ENCODE results near the gene SMDT1.

Gene SMDT1, protein sequence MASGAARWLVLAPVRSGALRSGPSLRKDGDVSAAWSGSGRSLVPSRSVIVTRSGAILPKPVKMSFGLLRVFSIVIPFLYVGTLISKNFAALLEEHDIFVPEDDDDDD

GRCh38 chr22:42079319-42080251, at the start of gene SMDT1:
SMDT1 (plus strand) TSS chr22:42079700; CDS start chr22:42079769, 69 bp downstream.
- DNase-seq (ENCODE audit: low read depth in 2 of 2), result peak; percentile 97

- DNase-seq (ENCODE audit: low read depth in 2 of 2), result no peak
Measured at GRCh38 chr22:42033263-42034181, 46.0 kb upstream of the SMDT1 start.

DNA sequence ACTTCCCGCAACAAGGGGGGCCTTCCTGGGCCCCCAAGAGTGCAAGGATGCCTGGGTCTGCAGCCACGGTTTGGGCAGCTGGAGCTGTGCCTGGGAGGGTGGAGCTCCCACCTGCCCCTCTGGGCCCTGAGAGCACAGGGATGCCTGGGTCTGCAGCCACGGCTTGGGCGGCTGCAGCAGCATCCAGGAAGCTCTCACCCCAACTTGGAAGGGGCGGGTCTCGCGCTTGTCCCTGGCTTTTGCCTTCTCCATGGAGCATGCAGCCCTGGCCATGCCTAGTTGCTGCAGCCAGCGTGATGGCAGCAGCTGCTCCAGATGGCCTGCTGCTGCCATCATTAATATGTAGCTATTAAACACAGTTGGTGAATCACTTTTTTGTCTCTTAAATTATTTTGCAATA, 44.2 kb upstream of the SMDT1 start:
- DNase-seq (ENCODE audit: low read depth in 2 of 2), result no peak

DNA sequence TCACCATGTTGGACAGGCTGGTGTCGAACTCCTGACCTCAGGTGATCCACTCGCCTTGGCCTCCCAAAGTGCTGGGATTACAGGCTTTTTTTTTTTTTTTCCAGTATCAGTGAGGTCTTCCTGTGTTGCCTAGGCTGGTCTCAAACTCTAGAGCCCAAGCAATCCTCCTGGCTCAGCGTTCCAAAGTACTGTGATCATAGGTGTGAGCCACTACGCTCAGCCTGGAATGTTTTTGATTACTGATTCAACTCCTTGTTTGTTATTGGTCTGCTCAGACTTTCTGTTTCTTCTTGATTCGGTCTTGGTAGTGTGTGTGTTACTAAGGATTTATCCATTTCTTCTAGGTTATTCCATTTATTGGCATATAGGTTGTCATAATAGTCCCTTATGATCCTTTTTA, 40.2 kb upstream of the SMDT1 start:
- no peak for DNase-seq (ENCODE audit: low read depth in 2 of 2)

- no peak for DNase-seq (ENCODE audit: low read depth in 2 of 2)
Measured at GRCh38 chr22:42041784-42042183, 37.7 kb upstream of the SMDT1 start.

DNA sequence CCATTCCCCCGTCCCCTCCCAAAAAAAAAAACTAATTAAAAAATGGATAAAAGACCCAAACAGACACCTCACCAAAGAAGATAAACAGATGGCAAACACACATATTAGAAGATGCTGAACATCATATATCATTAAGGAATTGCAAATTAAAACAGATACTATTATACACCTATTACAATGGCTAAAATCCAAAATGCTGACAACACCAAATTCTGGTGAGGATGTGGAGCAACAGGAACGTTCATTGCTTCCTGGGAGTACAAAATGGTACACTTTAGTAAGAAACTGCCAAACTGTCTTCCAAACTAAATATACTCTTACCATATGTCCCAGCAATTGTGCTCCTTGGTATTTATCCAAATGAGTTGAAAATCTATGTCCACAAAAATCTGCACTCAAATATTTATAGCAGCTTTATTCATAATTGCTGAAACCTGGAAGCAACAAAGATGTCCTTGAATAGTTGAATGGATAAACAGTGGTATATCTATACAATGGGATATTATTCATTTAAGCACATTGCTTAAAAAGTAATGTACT, 28.8 kb upstream of the SMDT1 start:
- no peak for DNase-seq (ENCODE audit: low read depth in 2 of 2)

DNA sequence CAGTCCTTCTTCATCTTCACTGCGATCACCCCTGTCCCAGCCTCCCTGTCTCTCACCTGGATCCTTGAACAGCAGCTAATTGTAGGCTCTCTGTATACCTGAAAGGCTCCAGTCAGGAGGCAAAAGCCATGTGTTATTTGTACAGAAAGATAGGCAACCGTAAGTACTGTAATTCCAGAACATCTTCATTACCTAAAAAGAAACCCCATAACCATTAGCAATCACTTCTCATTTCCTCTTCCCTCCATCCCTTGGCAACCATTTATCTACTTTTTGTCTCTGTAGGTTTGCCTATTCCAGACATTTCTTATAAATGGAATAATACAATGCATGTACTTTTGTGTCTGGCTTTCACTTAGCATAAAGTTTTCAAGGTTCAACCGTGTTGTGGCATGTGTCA, 26.7 kb upstream of the SMDT1 start:
- no peak for DNase-seq (ENCODE audit: low read depth in 2 of 2)

DNA sequence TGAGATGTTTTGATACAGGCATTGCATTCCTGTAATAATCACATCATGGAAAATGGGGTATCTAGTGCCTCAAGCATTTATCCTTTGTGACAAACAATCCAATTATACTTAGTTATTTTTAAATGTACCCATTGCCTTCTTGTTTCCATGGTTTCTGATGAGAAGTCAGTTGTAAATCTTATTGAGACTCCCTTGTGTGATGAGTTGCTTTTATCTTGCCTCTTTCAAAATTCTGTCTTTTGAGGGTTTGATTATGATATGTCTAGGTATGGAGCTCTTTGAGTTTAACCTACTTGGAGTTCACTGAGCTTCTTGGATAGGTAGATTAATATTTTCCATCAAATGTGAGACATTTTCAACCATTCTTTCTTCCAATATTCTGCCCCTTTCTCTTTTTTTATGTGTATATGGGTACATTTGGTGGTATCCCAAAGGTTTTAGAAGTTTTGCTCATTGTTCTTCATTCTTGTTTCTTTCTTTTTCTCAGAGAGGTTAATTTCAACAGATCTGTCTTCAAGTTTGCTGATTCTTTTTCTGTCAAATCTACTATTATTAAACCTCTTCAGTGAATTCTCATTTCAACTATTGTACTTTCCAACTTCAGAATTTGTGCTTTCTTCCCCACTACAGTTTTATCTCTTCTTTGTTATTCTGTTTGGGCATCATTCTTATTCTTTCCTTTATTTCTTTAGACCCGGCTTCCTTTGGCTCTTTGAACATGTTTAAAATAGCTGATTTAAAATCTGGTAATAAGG, 22.6 kb upstream of the SMDT1 start:
- no peak for DNase-seq (ENCODE audit: low read depth in 2 of 2)

GRCh38 chr22:42060489-42060888, 19.0 kb upstream of the SMDT1 start:
- DNase-seq (ENCODE audit: low read depth in 2 of 2), result no peak

DNA sequence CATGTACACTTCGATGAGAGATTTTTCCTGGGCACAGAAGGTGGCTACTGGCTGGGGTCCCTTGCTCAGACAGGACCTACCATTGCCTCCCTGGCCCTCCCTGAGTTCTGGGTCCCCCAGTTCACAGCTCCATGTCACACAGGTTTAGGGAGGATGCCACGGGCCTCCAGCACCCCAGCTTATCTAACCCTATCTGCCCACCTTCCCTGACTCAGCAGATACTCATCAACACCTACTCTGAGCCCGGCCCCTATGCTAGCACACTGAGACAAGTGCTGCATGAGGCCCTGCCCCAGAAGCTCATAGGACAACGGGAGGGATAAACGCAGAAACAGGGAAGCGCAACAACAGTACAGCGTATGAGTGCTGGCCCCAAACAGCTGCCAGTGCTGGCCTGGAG, 18.5 kb upstream of the SMDT1 start:
- DNase-seq (ENCODE audit: low read depth in 2 of 2), result no peak

- DNase-seq (ENCODE audit: low read depth in 2 of 2), result no peak
Measured at GRCh38 chr22:42062506-42063170, 16.9 kb upstream of the SMDT1 start.

GRCh38 chr22:42064629-42065028, 14.9 kb upstream of the SMDT1 start:
- no peak for DNase-seq (ENCODE audit: low read depth in 2 of 2)

- no peak for DNase-seq (ENCODE audit: low read depth in 2 of 2)
Measured at GRCh38 chr22:42065438-42066125, 13.9 kb upstream of the SMDT1 start.

DNA sequence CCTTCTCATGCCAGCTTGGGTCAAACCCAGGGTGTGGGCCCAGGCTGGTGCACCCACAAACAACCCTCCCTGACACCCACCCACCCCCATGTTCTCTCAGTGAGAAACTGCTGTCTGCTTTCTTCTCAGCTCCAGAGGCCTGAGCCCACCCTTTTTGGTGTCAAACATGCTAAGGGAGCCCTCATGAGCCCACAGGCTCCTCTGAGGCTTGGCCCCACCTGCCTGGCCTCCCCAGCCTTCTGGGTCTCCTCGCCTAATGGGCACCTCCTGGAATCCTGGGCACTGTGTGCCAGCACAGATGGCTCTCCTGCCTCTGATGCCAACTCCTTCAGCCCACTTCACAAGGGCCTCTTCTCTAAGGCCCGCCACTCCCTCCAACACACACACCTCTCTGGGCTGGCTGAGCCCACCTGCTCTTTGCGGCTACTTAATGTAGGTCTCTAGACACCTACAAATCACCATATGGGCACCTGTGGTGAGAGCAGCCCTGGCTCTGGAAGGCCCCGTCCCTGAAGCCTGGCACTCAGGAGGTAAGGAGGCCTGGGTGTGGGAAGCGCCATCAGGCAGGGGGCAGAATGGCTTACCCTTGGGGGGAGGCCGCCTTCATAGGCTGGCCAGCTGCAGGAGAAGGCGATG, 13.3 kb upstream of the SMDT1 start:
- no peak for DNase-seq (ENCODE audit: low read depth in 2 of 2)

GRCh38 chr22:42066937-42067336, 12.6 kb upstream of the SMDT1 start:
- no peak for DNase-seq (ENCODE audit: low read depth in 2 of 2)

- DNase-seq (ENCODE audit: low read depth in 2 of 2), result no peak
Measured at GRCh38 chr22:42067671-42068251, 11.7 kb upstream of the SMDT1 start.

- DNase-seq (ENCODE audit: low read depth in 2 of 2), result no peak
Measured at GRCh38 chr22:42068291-42068690, 11.2 kb upstream of the SMDT1 start.

DNA sequence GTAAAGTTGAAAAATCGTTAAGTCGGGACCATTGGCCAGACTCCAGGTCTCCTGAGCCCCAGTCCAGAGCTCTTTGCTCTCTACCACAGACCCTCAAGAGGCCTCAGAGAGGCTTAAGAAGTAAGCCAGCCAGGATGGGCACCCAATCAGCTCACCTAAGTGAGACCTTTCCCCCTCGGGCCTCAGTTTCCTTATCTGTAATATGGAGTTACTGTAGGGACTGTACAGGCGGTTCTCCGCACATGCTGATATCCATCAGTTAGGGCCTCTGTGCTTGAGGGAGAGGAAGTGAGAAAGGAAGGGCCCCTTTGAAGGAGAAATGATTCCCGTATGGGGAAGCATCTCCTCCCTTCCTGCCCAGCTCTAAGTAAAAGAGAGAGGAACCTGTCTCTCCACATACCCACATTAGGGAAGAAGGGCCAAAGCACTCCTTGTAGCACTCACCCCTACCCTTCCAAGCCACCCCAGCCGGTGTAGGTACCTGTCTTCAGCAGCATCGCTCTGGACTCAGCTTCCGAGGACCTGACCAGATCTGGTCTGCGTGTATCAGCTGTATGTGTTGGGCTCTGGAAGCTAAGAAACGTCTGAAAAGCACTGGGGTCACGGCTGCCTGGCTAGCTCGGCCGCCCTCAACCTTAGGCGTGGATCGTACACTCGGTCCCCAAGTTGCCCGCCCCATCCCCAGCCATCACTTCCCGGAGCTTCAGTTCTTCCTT, 9.5 kb upstream of the SMDT1 start:
- no peak for DNase-seq (ENCODE audit: low read depth in 2 of 2)
